GM19328 (cell line): ENCODE results near the gene TRAF2.
A peak's percentile ranks its signal among the peaks of the same experiment; 100 is the strongest.
"Not testable (repeated sequence)": the region's sequence is repeated elsewhere in the genome, so short reads cannot be mapped to it uniquely, and the experiment has no call there.

ENCODE experiments used
- ATAC-seq: cut with Tn5 transposase; IDR thresholded peaks from one replicate; pipeline ENCODE4 v1.9.1; 2021; ENCODE audit warnings: mild to moderate bottlenecking, moderate library complexity; ENCODE audit not compliant: unreplicated experiment

The TRAF2 gene, protein sequence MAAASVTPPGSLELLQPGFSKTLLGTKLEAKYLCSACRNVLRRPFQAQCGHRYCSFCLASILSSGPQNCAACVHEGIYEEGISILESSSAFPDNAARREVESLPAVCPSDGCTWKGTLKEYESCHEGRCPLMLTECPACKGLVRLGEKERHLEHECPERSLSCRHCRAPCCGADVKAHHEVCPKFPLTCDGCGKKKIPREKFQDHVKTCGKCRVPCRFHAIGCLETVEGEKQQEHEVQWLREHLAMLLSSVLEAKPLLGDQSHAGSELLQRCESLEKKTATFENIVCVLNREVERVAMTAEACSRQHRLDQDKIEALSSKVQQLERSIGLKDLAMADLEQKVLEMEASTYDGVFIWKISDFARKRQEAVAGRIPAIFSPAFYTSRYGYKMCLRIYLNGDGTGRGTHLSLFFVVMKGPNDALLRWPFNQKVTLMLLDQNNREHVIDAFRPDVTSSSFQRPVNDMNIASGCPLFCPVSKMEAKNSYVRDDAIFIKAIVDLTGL

DNA sequence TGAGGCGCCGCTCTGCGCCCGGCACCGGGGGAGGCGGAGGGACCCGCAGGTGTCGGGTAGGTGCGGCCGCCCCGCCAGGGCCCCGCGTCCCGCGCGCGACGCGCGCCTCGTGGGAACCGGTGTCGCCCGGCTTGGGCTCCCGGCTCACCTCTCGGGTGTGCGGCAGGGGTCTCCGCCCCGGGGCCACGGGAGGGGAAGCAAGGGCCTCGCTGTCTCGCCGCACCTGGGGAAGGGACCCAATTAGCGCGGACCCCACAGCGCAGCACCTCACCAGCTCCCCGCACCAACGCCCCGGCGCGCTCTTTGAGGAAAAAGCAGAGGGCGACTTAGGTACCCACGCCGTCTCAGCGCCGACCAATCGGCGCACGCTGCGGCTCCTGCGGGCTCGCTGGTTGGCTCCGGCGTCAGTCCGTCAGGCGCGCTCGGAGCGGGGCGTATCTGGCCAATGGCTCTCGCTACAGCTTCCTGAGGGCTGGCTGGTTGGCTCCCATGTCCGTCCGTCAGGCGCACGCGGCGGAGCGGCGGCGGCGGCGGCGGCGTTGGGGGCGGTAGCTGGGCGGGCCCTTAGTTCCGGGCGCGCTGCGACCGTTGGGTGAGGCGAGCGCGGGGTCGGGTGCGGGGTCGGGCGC lies at the start of gene TRAF2:
Gene TRAF2 (plus strand): TSS at position 567 of the 629 bp plus-strand sequence. CDS start 12,225 bp downstream, outside the sequence.
- peak; percentile 88 for ATAC-seq

DNA sequence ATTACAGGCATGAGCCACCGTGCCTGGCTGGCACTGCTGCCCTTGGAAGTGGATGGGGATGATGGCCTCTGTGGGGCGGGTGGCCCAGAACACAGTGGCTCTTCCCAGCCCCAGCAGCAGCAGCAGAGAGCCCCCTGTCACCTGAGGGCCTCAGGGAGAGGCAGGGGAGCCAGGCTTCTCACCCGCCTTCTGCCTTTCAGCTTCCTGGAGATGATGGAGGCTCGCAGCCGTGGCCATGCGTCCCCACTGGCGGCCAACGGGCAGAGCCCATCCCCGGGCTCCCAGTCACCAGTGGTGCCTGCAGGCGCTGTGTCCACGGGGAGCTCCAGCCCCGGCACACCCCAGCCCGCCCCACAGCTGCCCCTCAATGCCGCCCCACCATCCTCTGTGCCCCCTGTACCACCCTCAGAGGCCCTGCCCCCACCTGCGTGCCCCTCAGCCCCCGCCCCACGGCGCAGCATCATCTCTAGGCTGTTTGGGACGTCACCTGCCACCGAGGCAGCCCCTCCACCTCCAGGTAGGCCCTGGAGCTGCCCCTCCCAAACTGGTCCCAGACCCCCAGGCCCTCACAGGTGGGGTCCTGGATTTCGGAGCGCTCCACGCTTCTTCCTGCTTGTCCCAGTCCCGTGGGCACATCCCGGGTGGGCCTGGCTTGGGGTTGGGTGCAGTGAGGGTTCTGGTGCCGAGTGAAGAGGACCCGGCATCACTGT lies 49.0 kb upstream of the TRAF2 start:
- no peak for ATAC-seq

DNA sequence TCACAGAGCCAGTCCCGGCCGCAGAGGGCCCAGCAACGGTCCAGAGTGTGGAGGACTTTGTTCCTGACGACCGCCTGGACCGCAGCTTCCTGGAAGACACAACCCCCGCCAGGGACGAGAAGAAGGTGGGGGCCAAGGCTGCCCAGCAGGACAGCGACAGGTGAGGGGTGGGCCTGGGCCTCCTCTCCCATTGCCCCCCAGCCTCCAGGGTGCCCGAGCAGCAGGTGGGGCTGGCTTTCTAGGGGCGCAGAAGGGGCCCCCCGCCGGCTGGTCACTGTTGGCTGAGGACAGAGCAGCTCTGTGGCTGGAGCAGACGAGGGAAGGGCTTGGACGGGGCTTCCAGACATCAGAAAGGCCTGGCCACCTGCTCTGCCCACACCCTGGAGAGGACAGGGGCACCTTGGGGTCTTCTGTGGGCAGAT lies 48.4 kb upstream of the TRAF2 start:
- not testable (repeated sequence) for ATAC-seq

DNA sequence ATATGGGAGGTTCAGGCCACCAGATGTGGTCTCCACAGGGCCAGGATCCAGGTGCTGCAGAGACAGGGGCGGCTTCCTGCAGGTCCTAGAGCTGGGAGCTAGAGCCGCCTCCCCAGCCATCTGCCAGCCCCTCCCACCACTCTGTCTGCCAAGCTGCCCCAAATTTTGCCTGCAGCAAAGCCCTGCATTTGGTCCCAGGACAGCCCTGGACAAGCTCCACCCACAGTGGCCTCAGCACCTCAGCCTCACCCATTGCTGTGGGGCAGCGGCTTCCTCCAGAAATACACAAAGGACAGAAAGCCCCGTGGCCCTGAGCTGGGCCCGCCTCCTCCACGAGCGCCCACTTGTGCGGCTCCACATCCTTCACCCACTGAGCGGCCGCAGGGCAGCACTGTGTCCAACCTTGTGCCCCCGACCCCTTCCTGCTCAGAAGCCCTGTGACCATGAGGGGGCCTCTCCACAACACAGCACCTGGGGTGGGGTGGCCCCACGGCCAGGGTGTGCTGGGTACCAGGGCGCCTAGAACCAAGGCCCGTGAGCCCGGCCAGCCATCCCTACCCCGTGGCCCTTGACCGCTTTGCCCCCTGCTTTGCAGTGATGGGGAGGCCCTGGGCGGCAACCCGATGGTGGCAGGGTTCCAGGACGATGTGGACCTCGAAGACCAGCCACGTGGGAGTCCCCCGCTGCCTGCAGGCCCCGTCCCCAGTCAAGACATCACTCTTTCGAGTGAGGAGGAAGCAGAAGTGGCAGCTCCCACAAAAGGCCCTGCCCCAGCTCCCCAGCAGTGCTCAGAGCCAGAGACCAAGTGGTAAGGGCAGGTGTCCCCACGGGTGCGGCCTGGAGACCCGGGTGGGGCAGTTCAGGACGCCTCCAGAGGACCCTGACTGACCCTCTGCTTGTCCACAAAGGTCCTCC lies 47.7 kb upstream of the TRAF2 start:
- ATAC-seq, result no peak

DNA sequence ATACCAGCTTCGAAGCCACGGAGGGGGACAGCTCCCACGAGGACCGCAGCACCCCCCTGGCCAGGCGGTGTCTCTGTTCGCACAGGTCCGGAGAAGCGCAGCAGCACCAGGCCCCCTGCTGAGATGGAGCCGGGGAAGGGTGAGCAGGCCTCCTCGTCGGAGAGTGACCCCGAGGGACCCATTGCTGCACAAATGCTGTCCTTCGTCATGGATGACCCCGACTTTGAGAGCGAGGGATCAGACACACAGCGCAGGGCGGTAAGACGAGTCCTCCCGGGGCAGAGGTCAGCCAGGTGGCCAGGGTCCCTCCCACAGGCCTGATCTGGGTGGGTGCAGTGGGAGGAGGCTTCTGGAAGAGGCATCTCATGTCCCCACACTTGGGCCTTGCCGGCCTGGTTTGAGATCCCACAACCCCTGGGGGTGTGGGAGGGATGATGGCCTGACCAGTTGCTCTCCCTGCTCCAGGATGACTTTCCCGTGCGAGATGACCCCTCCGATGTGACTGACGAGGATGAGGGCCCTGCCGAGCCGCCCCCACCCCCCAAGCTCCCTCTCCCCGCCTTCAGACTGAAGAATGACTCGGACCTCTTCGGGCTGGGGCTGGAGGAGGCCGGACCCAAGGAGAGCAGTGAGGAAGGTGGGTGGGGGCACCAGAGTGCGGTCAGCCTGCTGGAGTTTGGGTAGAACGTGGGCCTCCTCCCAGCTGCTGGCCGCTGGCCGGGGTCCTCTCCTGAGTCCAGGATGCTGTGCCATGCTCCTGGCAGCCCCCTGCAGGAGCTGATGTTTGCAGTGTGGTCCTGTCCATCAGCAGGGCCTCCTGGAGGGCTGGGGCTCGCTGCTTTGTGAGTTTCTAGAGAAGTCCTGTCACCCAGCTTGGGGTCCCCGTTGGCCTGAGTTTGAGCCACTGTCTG lies 46.8 kb upstream of the TRAF2 start:
- no peak for ATAC-seq

DNA sequence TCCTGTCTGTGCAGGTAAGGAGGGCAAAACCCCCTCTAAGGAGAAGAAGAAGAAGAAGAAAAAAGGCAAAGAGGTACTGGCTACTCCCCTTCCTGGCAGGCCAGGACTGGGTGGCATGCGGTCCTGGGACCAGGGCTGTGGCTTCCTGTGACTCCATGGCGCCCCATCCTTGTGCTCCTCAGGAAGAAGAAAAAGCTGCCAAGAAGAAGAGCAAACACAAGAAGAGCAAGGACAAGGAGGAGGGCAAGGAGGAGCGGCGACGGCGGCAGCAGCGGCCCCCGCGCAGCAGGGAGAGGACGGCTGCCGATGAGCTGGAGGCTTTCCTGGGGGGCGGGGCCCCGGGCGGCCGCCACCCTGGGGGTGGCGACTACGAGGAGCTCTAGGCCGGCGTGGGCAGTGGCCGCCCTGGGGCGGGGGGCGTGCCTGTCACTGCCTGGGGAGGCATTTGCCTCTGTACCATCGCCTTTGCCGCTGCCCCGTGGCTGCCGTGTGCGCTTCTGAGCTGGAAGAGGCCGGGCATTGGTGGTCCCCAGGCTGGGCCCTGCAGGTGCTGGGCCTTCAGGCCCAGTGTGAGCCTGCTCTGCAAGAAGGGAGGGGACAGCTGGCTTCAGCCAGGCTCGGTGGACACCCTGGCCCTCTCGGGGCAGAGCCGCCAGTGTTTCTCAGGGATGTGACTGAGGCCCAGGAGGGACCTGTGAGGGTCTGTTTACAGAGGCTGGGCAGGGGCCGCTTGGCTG lies 46.0 kb upstream of the TRAF2 start:
- ATAC-seq, result no peak

DNA sequence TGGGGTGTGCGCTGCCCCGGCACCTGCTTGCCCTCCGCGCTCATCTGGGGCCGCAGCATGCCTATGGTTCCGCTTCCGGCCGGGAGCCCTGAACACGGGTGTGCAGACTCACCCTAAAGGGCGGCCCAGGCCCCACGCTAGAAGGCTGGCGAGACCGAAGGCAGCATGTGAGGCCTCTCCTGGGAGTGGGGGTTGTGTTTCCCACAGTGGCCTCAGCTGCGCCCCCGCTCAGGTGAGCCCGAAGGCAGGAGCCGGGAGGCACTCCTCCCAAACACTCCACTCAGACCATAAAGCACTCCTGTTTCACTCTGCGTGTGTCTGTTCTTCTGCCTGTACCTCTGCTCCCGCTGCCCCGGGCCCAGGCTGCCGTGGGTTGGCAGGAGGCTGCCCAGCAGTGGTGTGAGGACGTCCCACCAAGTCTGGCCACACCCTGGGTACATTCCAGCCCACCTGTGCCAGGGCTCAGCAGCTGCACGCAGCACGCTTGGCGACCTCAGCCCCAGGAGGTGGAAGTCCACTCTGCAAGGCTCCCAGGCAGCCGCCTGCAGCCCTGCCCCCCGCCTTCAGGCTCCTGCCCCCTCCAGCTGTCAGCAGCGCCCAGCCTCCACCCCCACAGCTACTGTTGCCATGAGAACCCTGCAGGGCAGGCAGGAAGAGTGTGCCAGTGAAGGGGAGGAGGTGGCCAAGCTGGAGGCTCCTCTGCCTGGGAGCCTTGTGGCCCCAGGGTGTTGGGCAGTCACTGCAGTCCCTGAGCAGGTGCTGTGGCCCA lies 45.3 kb upstream of the TRAF2 start:
- ATAC-seq, result no peak

DNA sequence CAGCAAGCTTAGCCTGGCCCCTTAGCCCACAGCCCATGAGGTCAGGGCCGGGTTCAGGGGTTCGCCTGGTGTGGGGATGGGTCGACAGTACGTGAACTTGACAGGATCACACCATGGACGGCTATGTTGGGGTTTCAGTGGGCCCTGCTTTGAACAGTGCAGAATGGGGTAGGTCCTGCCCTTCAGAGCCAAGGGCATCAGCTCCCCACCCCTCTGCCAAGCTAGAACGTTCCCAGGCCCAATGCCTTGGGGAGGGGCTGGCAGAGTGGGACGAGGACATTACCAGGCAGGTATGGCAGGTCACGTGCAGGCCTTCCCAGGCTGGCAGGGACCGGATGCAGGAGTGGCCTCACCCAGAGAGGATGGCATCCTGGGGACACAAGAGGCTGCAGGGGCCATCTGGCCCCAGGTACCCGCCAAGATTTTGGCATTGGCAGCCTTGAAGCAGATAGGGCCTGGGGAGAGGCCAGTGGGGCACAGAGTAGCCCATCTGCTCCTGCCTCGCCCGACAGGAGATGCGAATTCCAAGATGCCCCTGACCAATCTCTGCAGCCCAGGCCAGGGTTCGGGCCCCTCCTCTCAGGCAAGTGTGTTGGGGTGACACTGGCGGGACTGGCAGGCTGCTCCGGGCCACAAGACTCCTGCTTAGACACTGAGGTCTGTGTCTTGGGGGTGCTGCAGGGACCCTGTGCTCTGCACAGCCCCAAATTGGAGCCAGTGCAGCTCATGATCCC lies 44.5 kb upstream of the TRAF2 start:
- not testable (repeated sequence) for ATAC-seq

DNA sequence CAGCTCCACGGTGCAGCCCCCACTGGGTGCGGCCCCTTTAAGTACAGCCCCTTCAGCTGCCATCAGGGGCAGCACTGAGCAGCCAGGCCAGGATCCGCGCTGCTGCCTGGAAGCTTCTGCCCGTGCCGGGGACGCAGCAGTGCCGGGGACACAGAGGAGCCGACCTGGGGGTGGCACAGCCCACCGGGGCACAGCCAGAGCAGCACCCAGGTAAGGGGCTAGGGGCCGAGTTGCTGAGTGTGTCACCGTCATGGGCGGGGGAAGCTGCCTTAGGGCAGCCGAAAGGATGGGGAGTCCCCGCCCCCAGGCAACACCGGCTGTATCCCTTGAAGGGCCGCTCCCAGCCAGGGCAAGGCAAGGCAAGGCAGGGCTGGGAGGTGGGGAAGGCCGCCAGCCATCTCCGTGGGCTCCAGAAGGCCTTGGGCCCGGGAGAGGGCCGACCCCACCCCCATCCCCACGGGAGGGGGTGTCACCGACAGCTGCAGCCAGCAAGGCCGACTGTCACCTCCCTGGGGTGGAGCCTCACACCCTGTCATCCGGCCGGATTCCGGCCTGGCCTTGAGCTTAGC lies 43.9 kb upstream of the TRAF2 start, which contains the start of gene AJM1:
Gene AJM1 (plus strand): TSS at position 99 of the 569 bp plus-strand sequence. CDS start 1,937 bp downstream, outside the sequence.
- peak; percentile 69 for ATAC-seq

DNA sequence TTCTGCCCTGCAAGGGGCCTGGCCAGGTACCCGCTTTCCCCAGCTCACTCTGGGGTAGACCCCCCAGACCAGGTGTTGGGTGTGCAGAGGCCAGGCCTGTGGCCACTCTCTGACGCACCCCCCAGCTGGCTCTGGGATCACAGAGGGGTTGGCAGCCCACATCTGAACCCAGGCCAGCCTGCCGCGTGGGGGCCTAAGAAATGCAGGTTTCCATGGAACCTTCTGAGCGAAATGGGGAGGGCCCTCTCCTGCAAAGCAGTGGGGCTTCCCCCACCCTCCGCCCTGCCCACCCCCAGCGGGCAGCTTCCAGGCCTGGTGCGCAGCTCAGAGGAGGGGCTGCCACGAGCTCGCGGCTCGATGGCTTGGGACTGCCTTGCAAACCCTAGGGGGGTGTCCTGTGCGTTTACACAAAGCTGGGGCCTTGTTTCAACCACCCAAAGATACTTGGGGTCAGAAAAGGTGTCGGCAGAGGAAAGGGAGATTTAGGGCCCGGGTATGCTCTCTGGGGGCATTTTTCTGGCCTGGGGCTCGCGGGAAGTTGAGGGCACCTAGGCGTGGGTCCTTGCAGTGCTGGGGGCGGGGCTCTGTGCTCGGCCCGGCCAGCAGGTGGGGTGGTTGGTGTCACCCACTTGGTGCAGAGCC lies 43.0 kb upstream of the TRAF2 start:
- not testable (repeated sequence) for ATAC-seq

DNA sequence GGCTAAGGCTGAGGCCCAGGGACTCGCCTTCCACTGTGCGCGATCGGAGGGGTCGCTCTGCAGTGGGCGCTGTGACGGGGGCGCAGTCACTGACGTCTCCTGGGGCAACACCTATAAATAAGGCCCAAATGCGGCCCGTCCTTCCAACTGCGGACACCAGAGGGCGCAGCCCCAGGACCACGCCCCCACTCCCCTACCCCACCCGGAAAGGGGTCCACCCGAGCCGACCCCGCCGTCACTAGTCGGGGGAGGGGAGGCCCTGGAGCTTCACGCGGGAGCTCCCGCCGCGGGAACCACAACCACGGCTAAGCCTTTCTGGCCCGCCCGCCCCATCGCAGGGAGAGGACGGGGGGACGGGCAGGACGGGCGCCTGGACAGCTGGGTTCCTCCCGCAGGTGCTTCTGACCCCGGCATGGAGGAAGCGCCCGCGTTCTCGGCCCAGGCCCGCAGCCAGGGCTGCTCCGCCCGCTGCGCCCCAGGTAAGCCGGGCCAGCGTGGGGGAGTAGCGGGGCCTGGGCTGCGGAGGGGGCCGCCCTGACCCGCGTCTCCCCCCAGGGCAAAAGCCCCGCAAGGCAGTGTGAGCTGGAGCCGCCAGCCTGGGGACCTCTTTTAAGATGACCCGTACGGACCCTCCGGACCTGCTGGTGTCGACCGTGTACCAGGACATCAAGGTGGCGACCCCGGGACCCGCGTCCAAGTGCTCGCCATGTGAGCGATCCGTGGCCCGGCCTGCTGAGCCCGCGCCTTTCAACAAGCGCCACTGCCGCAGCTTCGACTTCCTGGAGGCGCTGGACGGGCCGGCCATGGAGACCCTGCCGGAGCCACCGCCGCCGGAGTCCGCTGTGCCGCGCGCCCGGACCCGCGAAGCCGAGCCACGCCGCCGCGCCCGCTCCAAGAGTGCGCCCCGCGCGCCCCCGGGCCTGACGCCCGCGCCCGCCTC lies 42.2 kb upstream of the TRAF2 start:
- ATAC-seq, result not testable (repeated sequence)

DNA sequence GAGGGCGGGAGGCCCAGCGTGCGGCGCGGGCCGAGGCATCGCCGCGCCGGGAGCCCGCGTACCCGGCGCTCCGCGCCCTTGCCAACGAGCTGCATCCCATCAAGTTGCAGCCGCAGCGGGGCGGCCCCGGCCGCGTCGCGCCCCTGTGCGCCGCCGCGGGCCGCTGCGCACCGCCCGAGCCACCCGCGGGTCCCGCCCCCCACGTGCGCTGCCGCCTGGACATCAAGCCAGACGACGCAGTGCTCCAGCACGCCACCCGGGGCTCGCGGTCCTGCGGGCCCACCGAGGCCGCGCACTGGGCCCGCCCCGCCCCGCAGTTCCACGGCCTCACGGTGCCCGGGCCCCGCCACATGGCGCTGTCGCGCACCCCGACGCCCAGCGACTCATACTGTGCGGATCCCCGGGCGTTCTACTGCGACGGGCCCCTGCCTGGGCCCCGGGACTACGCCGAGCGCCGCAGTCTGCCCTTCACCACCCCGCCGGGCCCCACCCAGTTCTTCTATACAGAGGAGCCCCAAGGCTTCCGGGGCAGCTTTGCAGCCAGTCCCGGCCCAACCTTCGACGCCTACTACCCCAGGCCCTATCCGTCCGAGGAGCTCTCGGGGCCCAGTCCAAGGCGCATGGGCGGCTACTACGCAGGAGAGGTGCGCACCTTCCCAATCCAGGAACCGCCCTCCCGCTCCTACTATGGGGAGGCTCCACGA lies 41.4 kb upstream of the TRAF2 start:
- ATAC-seq, result no peak

DNA sequence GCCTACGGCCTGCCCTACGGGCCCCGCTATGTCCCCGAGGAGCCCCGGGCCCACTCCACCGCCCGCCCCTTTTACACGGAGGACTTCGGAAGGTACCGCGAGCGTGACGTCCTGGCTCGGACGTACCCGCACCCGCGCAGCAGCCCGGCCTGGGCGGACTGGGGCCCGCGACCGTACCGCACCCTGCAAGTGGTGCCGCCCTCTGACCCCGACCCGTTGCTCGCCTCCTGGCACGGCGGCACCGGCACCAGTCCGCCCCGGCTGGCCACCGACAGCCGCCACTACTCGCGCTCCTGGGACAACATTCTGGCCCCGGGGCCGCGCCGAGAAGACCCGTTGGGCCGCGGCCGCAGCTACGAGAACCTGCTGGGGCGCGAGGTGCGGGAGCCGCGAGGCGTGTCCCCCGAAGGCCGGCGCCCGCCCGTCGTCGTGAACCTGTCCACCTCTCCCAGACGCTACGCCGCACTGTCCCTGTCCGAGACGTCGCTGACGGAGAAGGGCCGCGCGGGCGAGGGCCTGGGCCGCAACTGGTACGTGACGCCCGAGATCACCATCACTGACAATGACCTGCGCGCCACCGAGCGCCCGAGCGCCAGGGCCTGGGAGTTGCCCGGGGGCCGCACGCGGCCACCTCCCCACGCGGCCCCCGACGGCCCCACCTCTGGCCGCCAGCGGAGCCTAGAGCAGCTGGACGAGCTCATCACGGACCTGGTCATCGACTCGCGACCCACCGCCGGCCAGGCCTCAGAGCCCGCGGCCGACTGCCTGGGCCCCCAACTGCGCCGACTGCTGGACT lies 40.7 kb upstream of the TRAF2 start:
- no peak for ATAC-seq
